Endothelial cell of umbilical vein (primary cell): Measurements from ENCODE around the gene ARFGEF3.

ENCODE experiments used
- JUN ChIP-seq: IDR thresholded peaks from 2 replicates; pipeline ENCODE4 v1.6.1; 2011; ENCODE audit warnings: borderline replicate concordance, low read depth; ENCODE audit not compliant: insufficient read length, insufficient read depth
- POLR2AphosphoS5 ChIP-seq: IDR thresholded peaks from 2 replicates; pipeline ENCODE4 v1.6.1; 2012; ENCODE audit warnings: low read depth, mild to moderate bottlenecking, control low read depth, low read length, moderate library complexity; ENCODE audit not compliant: insufficient read depth
- TF ChIP-seq, protein P1 (sequence below), 2 donors: IDR thresholded peaks; 1 replicate in 1 of 2; 2 replicates in 1 of 2; pipeline ENCODE4 v1.5.1; 2011; ENCODE audit warnings: low read length in 2 of 2, mild to moderate bottlenecking in 2 of 2, moderate library complexity in 2 of 2, control low read depth in 1 of 2, inconsistent platforms in 1 of 2, low read depth in 1 of 2; ENCODE audit not compliant: insufficient read depth in 1 of 2; ENCODE audit errors: extremely low read depth in 1 of 2

DNA sequence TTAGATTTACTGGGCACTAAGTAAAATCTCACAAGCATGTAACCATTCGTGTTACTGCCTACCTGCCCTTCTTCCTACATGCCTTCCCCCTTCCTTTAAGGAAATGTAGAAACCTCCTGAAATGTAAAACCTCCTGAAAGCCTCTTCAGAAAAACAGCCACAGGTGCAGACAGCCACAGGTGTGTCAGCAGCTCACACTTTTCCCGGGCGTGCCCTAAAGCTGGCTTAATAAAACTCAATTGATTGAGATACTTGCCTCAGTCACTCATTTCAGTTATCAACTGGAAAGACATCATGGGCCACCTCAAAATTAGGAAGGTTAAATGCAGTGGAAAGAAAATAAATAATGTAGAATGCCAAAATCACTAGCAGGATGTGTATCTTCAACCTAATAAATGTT is 79.6 kb downstream of the ARFGEF3 start:
- TF ChIP-seq, protein P1, sequence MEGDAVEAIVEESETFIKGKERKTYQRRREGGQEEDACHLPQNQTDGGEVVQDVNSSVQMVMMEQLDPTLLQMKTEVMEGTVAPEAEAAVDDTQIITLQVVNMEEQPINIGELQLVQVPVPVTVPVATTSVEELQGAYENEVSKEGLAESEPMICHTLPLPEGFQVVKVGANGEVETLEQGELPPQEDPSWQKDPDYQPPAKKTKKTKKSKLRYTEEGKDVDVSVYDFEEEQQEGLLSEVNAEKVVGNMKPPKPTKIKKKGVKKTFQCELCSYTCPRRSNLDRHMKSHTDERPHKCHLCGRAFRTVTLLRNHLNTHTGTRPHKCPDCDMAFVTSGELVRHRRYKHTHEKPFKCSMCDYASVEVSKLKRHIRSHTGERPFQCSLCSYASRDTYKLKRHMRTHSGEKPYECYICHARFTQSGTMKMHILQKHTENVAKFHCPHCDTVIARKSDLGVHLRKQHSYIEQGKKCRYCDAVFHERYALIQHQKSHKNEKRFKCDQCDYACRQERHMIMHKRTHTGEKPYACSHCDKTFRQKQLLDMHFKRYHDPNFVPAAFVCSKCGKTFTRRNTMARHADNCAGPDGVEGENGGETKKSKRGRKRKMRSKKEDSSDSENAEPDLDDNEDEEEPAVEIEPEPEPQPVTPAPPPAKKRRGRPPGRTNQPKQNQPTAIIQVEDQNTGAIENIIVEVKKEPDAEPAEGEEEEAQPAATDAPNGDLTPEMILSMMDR (IDR thresholded peaks at IDR 0.05; ENCODE audit: extremely low read depth in 1 of 2, insufficient read depth in 1 of 2, low read depth in 1 of 2, low read length in 2 of 2): no peak
- TF ChIP-seq POLR2AphosphoS5: no peak
- TF ChIP-seq JUN: no peak
